ENCODE measurements around the gene YPEL1.

Gene YPEL1

DNA sequence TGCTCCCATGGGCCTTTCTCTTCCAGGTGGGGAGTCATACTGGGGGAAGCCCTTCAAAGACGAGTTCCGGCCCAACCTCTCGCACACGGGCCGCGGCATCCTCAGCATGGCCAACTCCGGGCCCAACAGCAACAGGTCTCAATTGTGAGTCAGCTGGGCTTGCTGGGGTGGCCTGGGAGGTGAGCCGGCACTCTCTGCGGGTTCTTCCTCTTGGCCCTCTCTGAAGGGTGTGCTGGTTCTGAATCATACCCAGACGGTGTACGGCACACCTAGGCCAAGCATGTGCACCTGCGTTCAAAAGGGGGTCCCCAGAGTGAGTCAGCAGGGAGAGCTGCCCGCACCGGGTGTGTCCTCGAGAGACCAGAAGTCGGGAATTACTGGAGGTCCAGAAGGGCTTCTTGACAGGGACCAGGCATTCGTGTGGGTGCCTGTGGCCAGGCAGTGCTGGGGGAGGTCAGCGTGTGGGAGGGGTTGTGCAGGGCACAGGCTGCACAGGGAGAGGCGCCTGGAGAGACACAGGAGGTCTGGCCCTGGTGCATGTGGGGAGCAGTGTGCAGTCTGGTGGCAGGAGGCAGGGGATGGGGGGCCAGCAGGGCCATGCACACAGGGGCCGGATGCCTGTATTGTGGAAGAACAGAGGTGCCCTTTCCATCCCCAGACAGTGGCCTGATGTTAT is 46.8 kb downstream of the YPEL1 start:
- peaks cover 64% of the 10 kb centered on the region for H3K36me3 ChIP-seq
- H3K9ac ChIP-seq: peak overlapping the region; percentile 66
- H3K4me3 ChIP-seq: peak overlapping the region; percentile 30; the same call in 1 of the 2 replicates
- no peaks in the 10 kb centered on the region for H4K20me1 ChIP-seq
- peak overlapping the region; percentile 94 for H3K4me2 ChIP-seq
- H3K27me3 ChIP-seq: no peaks in the 10 kb centered on the region
- no peaks in the 10 kb centered on the region for H3K9me3 ChIP-seq
- peaks cover 77% of the 10 kb centered on the region for H3K4me1 ChIP-seq
- no peak for TF ChIP-seq Cebpa-rat (IDR thresholded peaks at IDR 0.05)
- H3K27ac ChIP-seq: peak overlapping the region; percentile 85

DNA sequence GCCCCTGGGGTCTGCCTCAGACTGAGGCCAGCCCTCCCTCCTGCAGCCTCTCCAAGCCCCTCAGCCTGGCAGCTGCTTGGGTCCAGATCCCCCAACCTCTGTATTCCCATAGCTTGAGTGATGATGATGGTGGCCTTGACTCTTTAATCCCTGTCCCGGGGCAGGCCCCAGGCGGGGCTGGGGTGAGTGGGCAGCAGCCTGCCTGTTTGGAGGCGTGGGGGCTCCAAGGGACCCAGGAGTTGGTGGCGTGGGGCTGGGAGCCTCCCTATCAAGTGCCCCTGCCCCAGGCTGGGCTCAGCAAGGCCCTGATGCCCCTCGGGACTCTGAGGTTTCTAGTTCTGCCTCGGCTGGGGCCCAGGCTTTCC is 47.3 kb downstream of the YPEL1 start:
- no peak for TF ChIP-seq Cebpa-rat (IDR thresholded peaks at IDR 0.05)
- Histone ChIP-seq H3K4me2 (peak overlapping the region; percentile 94), H3K4me3 (peak overlapping the region; percentile 30; the same call in 1 of the 2 replicates), H4K20me1 (0 out of 2 replicates have a peak, but pooled peaks cover 2% of the 10 kb centered on the region), H3K27me3 (no peaks in the 10 kb centered on the region), H3K36me3 (peaks cover 64% of the 10 kb centered on the region), H3K9ac (peak overlapping the region; percentile 66), H3K27ac (peak overlapping the region; percentile 85), H3K4me1 (peaks cover 74% of the 10 kb centered on the region), H3K9me3 (no peaks in the 10 kb centered on the region)

DNA sequence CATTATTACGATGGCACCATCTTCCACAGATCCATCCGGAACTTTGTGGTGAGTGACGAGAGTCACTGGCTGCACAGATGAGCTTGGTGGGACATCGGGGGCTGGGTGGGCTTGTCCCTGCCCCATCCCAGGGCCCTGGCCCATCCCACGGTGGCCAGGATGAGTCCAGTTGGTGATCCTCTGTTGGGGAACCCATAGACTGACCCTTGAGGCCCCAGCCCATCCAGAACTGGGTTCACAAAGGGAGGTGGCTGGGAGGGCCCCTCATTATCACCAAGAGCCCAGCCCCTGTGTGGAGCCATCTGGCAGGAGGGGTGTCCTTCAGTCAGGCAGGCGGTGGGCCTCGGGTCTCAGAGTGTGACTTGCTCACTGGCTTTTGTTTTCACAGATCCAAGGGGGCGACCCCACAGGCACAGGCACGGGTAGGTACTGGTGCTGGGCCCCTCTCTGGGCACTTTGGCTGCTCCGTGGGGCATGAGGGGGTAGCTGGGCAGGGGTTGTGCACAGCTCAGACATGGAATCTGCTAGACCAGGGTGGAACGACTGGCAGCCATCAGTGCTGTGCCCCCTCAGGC is 47.8 kb downstream of the YPEL1 start:
- peak overlapping the region; percentile 94 for H3K4me2 ChIP-seq
- H3K9ac ChIP-seq: peak overlapping the region; percentile 66
- H3K4me1 ChIP-seq: peaks cover 74% of the 10 kb centered on the region
- peaks cover 64% of the 10 kb centered on the region for H3K36me3 ChIP-seq
- peak overlapping the region; percentile 30; the same call in 1 of the 2 replicates for H3K4me3 ChIP-seq
- no peaks in the 10 kb centered on the region for H3K27me3 ChIP-seq
- no peaks in the 10 kb centered on the region for H3K9me3 ChIP-seq
- H3K27ac ChIP-seq: peak overlapping the region; percentile 85
- no peak for TF ChIP-seq Cebpa-rat (IDR thresholded peaks at IDR 0.05)
- H4K20me1 ChIP-seq: 0 out of 2 replicates have a peak, but pooled peaks cover 7% of the 10 kb centered on the region

DNA sequence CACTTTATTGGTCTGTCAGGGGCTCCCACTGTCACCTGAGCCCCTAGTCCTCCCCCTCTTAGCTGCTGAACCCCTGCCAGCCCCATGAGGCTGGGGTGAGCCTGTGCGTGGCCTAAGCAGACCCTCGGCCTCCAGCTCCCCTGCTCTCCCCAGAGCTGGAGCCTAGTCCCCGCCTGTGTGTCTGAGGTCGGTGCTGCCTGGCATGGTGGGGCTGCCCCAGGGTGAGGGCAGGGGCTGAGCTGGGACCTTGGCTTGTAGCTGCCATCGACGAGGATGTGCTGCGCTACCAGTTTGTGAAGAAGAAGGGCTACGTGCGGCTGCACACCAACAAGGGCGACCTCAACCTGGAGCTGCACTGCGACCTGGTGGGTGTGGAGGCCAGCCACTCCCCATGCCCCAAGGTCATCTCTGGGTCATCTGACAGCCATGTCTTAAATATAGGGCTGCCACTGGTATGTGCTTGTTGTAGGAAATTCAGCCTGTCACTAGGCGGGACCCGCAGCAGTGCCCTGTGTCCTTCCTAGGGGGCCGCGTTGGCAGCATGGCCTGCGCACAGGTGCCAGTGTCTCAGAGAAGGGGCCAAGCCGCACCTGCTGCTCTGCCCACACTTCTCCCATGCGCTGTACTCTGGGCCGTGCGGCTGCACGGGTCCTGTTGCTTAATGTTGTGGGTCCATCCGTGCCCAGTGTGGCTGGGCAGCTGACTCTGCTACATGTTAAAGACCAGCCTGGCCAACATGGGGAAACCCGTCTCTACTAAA is 48.8 kb downstream of the YPEL1 start:
- H3K36me3 ChIP-seq: peaks cover 67% of the 10 kb centered on the region
- no peaks in the 10 kb centered on the region for H3K9me3 ChIP-seq

DNA sequence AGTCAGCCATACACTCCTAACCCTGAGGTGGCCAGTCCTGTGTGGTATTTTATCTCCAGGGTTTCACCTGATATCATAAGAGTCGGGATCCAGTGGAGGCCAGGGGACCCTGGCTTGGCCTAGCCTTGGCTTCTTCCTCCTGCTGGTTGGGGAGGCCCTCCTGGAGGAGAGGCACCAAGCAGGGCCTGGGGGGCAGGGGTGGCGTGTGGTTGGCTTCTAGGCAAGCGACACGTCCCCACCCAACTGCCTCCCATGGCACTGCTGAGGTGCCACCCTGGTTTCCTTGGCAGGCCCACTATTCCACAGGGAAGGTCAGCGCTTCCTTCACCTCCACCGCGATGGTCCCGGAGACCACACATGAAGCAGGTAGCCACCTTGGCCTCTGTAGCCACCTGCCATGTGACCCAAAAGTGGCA is 49.4 kb downstream of the YPEL1 start:
- no peaks in the 10 kb centered on the region for H3K9me3 ChIP-seq
- peaks cover 67% of the 10 kb centered on the region for H3K36me3 ChIP-seq
- 0 out of 2 replicates have a peak overlapping the region, but pooled peaks have one; percentile 94 for H3K4me2 ChIP-seq
- no peaks in the 10 kb centered on the region for H3K27me3 ChIP-seq
- TF ChIP-seq Cebpa-rat (IDR thresholded peaks at IDR 0.05): no peak
- peaks cover 22% of the 10 kb centered on the region for H4K20me1 ChIP-seq
- no peak overlapping the region for H3K9ac ChIP-seq
- H3K4me3 ChIP-seq: no peak overlapping the region
- H3K27ac ChIP-seq: peak overlapping the region; percentile 85; the same call in 1 of the 2 replicates
- peaks cover 74% of the 10 kb centered on the region for H3K4me1 ChIP-seq

More for the DNA sequence above, 48.8 kb downstream of the YPEL1 start:
- Histone ChIP-seq H3K4me3 (no peak overlapping the region), H3K27ac (peak overlapping the region; percentile 85), H4K20me1 (peaks cover 17% of the 10 kb centered on the region), H3K4me1 (peaks cover 74% of the 10 kb centered on the region), H3K9ac (0 out of 2 replicates have a peak overlapping the region, but pooled peaks have one; percentile 66), H3K4me2 (peak overlapping the region; percentile 94), H3K27me3 (no peaks in the 10 kb centered on the region)
- TF ChIP-seq Cebpa-rat (IDR thresholded peaks at IDR 0.05): no peak

DNA sequence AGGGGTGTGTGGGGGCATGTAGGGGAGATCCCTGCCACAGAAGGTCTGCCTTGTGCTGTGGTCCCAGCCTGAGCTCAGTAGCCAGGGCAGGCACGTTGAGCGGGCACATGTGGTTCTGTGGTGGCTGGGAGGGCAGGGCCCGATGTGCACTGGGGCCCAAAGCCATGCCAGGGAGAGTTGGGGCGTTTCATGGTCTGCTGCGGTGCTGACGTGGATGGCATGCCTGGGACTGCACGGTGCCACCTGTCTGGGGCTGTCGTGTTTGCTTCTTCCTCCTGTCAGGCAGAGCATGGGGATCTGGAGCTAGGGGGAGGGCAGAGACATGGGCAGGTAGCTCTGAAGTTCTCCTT is 50.5 kb downstream of the YPEL1 start:
- no peak for TF ChIP-seq Cebpa-rat (IDR thresholded peaks at IDR 0.05)
- Histone ChIP-seq H4K20me1 (peaks cover 27% of the 10 kb centered on the region), H3K4me3 (no peak overlapping the region), H3K4me2 (no peak overlapping the region), H3K27me3 (no peaks in the 10 kb centered on the region), H3K4me1 (peaks cover 69% of the 10 kb centered on the region), H3K9me3 (no peaks in the 10 kb centered on the region), H3K9ac (no peak overlapping the region), H3K36me3 (peaks cover 75% of the 10 kb centered on the region), H3K27ac (peak overlapping the region; percentile 44)

DNA sequence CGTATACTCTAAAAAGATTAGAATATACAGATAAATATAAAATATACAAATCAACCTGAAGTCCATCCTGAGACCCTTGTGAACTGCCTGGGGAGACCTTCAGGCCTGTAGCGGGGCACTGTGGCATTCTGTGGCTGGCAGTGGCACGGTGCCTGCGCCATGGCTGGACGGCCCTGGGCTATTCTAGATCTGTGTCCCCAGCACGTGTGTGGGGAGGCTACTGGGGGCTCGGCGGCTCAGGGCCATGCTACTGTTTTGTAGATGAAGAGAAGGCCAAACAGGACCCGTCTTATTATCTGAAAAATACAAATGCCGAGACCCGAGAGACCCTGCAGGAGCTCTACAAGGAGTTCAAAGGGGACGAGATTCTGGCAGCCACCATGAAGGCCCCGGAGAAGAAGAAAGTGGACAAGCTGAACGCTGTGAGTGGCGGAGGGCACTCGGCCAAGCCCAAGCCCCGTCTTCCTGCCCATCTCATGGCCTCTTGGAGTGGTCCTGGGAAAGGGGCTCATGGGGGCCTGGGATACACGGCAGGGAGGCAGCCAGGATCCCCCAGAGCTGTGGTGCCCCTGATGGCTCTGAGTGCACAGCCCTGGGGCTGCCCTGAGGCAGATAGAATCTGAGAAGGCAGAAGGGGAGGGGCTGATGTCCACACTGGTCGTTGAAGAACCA is 51.0 kb downstream of the YPEL1 start:
- Histone ChIP-seq H3K4me3 (no peak overlapping the region), H3K36me3 (peaks cover 78% of the 10 kb centered on the region), H3K27ac (peak overlapping the region; percentile 44), H3K4me1 (peaks cover 64% of the 10 kb centered on the region), H3K27me3 (no peaks in the 10 kb centered on the region), H3K4me2 (no peak overlapping the region), H4K20me1 (peaks cover 27% of the 10 kb centered on the region), H3K9ac (no peak overlapping the region), H3K9me3 (no peaks in the 10 kb centered on the region)
- TF ChIP-seq Cebpa-rat (IDR thresholded peaks at IDR 0.05): no peak

DNA sequence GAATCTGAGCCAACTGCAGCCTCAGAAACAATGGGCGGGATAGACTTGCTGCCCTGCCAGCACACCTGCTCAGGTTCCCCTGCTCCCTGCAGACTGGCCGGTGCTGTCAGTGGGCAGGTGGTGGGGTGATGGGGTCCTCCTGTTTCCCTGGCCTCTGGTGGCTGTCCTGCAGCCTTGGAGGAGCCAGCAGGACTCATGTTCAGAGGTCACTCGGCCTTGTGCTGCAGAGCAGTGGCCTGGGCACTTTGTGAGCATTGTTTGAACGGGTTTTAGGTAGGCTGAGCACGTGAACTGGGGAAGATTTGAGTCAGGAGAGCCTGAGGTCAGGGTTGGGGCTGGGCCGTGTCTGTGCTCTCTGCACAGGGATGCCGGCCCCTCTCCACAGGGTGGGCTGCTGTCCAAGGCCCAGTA is 52.2 kb downstream of the YPEL1 start:
- Histone ChIP-seq H3K27ac (peak overlapping the region; percentile 26; the same call in 1 of the 2 replicates), H3K4me3 (no peak overlapping the region), H3K36me3 (peaks cover 82% of the 10 kb centered on the region)

DNA sequence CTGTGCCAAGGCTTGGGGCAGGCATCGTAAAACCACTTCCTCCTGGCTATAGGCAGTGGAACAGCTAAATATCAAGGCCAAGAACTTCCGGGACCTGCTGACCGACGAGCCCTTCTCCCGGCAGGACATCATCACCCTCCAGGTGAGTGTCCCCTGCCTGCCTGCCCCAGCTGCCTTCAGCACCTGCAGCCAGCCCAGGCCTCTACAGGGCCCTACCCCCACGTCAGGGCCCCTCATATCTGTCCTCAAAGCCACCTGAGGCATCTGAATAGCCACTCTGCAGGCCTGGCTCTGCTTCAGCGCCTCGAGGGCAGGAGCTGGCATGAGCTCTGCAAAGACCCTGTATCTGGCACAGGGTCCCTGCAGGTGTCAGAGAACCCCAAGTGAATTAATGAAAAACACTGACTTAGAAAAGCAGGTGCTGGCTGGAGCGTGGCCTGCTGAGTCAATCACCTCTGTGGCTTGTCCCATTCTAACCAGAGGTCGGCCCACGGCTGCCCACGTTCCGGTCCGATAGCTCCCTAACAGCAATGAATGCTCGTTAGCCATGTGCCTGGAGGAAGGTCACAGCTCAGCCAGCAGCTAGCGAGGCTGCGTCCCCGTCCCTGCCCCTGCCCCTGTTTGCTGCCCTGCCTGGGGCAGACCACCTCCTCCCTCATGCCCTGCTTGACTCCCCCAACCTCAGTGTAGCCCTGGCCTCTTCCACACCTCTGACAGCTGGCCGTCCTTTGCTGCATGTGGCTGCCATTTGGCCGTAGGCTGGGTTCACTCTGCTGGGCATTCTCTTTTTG is 53.0 kb downstream of the YPEL1 start:
- H3K4me3 ChIP-seq: no peak overlapping the region
- H3K27ac ChIP-seq: peak overlapping the region; percentile 57
- H3K36me3 ChIP-seq: peaks cover 85% of the 10 kb centered on the region

More for the DNA sequence above, 52.2 kb downstream of the YPEL1 start:
- H3K27me3 ChIP-seq: no peaks in the 10 kb centered on the region
- H4K20me1 ChIP-seq: peaks cover 27% of the 10 kb centered on the region
- no peak for TF ChIP-seq Cebpa-rat (IDR thresholded peaks at IDR 0.05)
- H3K9me3 ChIP-seq: no peaks in the 10 kb centered on the region
- H3K9ac ChIP-seq: 0 out of 2 replicates have a peak overlapping the region, but pooled peaks have one; percentile 21
- no peak overlapping the region for H3K4me2 ChIP-seq
- peaks cover 51% of the 10 kb centered on the region for H3K4me1 ChIP-seq

More for the DNA sequence above, 53.0 kb downstream of the YPEL1 start:
- peak overlapping the region; percentile 21; the same call in 1 of the 2 replicates for H3K9ac ChIP-seq
- peak overlapping the region; percentile 62 for H3K4me2 ChIP-seq
- H3K4me1 ChIP-seq: peaks cover 43% of the 10 kb centered on the region
- TF ChIP-seq Cebpa-rat (IDR thresholded peaks at IDR 0.05): no peak
- no peaks in the 10 kb centered on the region for H3K27me3 ChIP-seq
- H3K9me3 ChIP-seq: no peaks in the 10 kb centered on the region
- peaks cover 27% of the 10 kb centered on the region for H4K20me1 ChIP-seq

All from BLaER1 (cell line).